Testis (tissue), 2 donors: ENCODE results near the gene TMEM183A.

Experiments used
- CTCF ChIP-seq, 3 experiments: fragments of 450-650 bp in 2 of 3; fragments of 200-600 bp in 1 of 3; sonication (generic) in 1 of 3; IDR thresholded peaks; one replicate each; pipeline ENCODE4 v1.5.1; 2016 to 2019; ENCODE audit warnings: antibody characterized with exemption in 3 of 3, mild to moderate bottlenecking in 2 of 3, moderate library complexity in 1 of 3
- POLR2A ChIP-seq: fragments of 450-650 bp; IDR thresholded peaks from one replicate; pipeline ENCODE4 v1.6.1; 2017; ENCODE audit warnings: antibody characterized with exemption, mild to moderate bottlenecking, moderate library complexity

- TF ChIP-seq CTCF (IDR thresholded peaks at IDR 0.05) (no peak), POLR2A (no peak)
Measured at GRCh38 chr1:202981939-202982338, 25.2 kb upstream of the TMEM183A start.
